Stimulated activated naive CD8-positive, alpha-beta T cell treated with anti-CD3 and anti-CD28 coated beads, Interleukin-15, Interleukin-2, amounts not matched to agents 100 ng/mL and 50 ng/mL, for 24 hours (primary cell): ENCODE measurements around the gene TDRKH.
A peak's percentile ranks its signal among the peaks of the same experiment; 100 is the strongest.

Experiments used
- H3K27ac Mint-ChIP-seq: one replicate; pipeline ENCODE4 v1.8.0; 2021; ENCODE audit warnings: mild to moderate bottlenecking, mixed read lengths
- H3K27me3 Mint-ChIP-seq: one replicate; pipeline ENCODE4 v1.8.0; 2021; ENCODE audit warnings: mixed read lengths
- H3K36me3 Mint-ChIP-seq: one replicate; pipeline ENCODE4 v1.8.0; 2021; ENCODE audit warnings: low read depth, mixed read lengths
- H3K4me1 Mint-ChIP-seq: one replicate; pipeline ENCODE4 v1.8.0; 2021; ENCODE audit warnings: low read depth, mixed read lengths
- H3K4me3 Mint-ChIP-seq: one replicate; pipeline ENCODE4 v1.8.0; 2021; ENCODE audit warnings: mild to moderate bottlenecking, mixed read lengths
- H3K9me3 Mint-ChIP-seq: one replicate; pipeline ENCODE4 v1.8.0; 2021; ENCODE audit warnings: mixed read lengths

The TDRKH gene

GRCh38 chr1:151790071-151790939, at the start of gene TDRKH:
Gene TDRKH (minus strand): TSS chr1:151790500. CDS start chr1:151783022, 7,478 bp downstream.
- H3K36me3 Mint-ChIP-seq: no peaks in the 10 kb centered on the region
- peak within 1 kb of the TSS; percentile 90 for H3K27ac Mint-ChIP-seq
- H3K4me1 Mint-ChIP-seq: peaks cover 26% of the 10 kb centered on the region
- no peaks in the 10 kb centered on the region for H3K27me3 Mint-ChIP-seq
- H3K4me3 Mint-ChIP-seq: peak within 1 kb of the TSS; percentile 96
- H3K9me3 Mint-ChIP-seq: no peaks in the 10 kb centered on the region

- peaks cover 20% of the 10 kb centered on the region for H3K36me3 Mint-ChIP-seq
- H3K4me3 Mint-ChIP-seq: peak within 1 kb of the TSS; percentile 85
- no peaks in the 10 kb centered on the region for H3K9me3 Mint-ChIP-seq
- H3K4me1 Mint-ChIP-seq: peaks cover 50% of the 10 kb centered on the region
- H3K27me3 Mint-ChIP-seq: no peaks in the 10 kb centered on the region
- peak within 1 kb of the TSS; percentile 82 for H3K27ac Mint-ChIP-seq
These were observed 49.4 kb upstream of the TDRKH start, which contains the start of gene C2CD4D for GRCh38 chr1:151839457-151840403. Gene C2CD4D (minus strand): TSS chr1:151839820. CDS start chr1:151838989, 831 bp downstream.

- no peaks in the 10 kb centered on the region for H3K9me3 Mint-ChIP-seq
- no peaks in the 10 kb centered on the region for H3K27me3 Mint-ChIP-seq
- peaks cover 57% of the 10 kb centered on the region for H3K4me1 Mint-ChIP-seq
- peak overlapping the region; percentile 82 for H3K27ac Mint-ChIP-seq
- peaks cover 14% of the 10 kb centered on the region for H3K36me3 Mint-ChIP-seq
- peak overlapping the region; percentile 85 for H3K4me3 Mint-ChIP-seq
These were observed 48.7 kb upstream of the TDRKH start for GRCh38 chr1:151839082-151839412.

DNA sequence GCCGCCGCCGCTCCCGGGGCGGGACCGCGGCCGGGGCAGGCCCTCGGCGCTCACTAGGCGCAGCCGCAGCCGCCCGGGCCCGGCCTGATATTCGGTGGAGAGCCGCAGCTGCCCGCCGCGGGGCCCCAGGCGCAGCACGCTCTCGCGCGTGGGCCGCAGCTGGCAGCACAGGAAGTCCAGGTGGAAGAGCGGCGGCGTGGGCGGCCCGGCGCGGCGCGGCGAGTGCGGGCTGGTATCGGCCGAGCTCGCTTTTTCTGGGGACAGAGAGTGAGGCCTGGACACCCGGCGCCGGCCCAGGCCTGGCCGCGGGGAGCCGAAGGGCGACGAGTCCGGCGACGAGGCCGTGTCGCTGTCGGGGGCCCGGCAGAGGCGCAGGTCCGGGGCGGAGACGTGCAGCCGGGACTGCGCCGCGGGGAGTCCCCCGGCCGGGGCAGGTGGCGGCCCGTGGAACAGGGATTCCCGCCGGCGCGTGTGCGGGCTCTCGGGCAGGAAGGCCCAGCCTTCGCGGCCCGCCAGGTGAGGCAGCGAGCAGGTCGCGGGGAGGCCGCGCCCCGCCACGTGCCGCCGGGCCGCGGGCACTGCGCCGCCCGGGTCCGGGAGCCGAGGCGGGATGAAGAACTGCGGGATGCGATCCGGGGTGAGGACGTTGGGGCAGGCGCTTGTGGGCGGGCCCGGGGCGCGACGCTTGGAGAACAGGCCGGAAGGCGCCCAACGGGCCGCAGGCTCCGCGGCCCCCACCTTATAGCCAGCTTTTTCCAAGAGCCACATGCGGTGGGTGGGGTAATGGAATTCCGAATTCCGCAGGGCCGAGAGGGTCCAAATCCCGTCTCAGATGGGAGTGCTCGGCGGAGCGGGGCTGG, 48.2 kb upstream of the TDRKH start:
- Mint-ChIP-seq H3K36me3 (peaks cover 11% of the 10 kb centered on the region), H3K27me3 (no peaks in the 10 kb centered on the region), H3K4me1 (peaks cover 63% of the 10 kb centered on the region), H3K9me3 (no peaks in the 10 kb centered on the region), H3K27ac (peak overlapping the region; percentile 82), H3K4me3 (peak overlapping the region; percentile 85)

GRCh38 chr1:151837884-151838221, 47.6 kb upstream of the TDRKH start:
- Mint-ChIP-seq H3K27ac (peak overlapping the region; percentile 90), H3K27me3 (no peaks in the 10 kb centered on the region), H3K9me3 (no peaks in the 10 kb centered on the region), H3K4me1 (peaks cover 68% of the 10 kb centered on the region), H3K4me3 (peak overlapping the region; percentile 88), H3K36me3 (peaks cover 5% of the 10 kb centered on the region)

DNA sequence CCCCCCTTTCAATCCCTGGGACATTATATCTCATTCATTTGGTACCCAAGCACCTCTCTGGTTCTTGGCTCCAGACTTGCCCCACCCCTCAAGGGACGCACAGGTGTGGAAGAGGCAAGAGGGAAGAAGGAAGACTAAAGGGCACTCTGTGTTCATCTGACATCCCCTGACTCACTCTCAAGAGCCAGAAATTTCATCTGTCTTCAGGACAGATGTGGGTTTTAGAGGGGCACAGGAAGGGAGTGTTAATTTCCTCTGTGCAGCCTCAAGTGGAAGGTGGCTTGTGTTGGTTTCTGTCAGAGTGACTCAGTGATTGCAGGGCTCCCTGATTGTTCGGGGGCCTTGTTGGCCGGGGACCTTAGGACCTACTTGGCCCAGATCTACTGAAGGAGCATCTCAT, 46.9 kb upstream of the TDRKH start:
- peak overlapping the region; percentile 88 for H3K4me3 Mint-ChIP-seq
- no peaks in the 10 kb centered on the region for H3K9me3 Mint-ChIP-seq
- H3K4me1 Mint-ChIP-seq: peaks cover 73% of the 10 kb centered on the region
- peaks cover 3% of the 10 kb centered on the region for H3K36me3 Mint-ChIP-seq
- H3K27me3 Mint-ChIP-seq: no peaks in the 10 kb centered on the region
- H3K27ac Mint-ChIP-seq: peak overlapping the region; percentile 90

- no peaks in the 10 kb centered on the region for H3K27me3 Mint-ChIP-seq
- H3K27ac Mint-ChIP-seq: no peak overlapping the region
- H3K4me3 Mint-ChIP-seq: no peak overlapping the region
- no peaks in the 10 kb centered on the region for H3K9me3 Mint-ChIP-seq
- peaks cover 80% of the 10 kb centered on the region for H3K4me1 Mint-ChIP-seq
- H3K36me3 Mint-ChIP-seq: no peaks in the 10 kb centered on the region
These were observed 45.3 kb upstream of the TDRKH start for GRCh38 chr1:151835596-151835995.

DNA sequence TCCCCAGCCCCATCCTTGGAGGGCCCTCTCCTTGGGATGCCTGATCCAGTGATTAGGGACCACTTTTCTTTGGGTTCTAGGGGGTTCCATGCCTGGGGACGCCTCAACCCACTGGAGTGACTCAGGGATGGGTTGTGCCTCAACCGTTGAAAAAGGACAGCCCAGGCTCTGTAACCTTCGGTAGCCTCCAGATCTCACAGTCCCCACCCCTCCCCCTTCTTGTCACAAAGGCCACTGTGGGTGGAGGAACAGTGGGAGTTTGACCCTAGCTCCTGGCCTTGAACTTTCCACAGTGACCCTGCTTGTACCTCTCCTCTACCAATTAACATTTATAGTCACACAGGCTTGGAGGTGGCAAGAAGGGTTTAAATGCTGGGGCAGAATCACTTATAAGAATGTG, 43.9 kb upstream of the TDRKH start:
- H3K27me3 Mint-ChIP-seq: no peaks in the 10 kb centered on the region
- no peaks in the 10 kb centered on the region for H3K9me3 Mint-ChIP-seq
- no peaks in the 10 kb centered on the region for H3K36me3 Mint-ChIP-seq
- H3K4me3 Mint-ChIP-seq: no peak overlapping the region
- no peak overlapping the region for H3K27ac Mint-ChIP-seq
- H3K4me1 Mint-ChIP-seq: peaks cover 81% of the 10 kb centered on the region

DNA sequence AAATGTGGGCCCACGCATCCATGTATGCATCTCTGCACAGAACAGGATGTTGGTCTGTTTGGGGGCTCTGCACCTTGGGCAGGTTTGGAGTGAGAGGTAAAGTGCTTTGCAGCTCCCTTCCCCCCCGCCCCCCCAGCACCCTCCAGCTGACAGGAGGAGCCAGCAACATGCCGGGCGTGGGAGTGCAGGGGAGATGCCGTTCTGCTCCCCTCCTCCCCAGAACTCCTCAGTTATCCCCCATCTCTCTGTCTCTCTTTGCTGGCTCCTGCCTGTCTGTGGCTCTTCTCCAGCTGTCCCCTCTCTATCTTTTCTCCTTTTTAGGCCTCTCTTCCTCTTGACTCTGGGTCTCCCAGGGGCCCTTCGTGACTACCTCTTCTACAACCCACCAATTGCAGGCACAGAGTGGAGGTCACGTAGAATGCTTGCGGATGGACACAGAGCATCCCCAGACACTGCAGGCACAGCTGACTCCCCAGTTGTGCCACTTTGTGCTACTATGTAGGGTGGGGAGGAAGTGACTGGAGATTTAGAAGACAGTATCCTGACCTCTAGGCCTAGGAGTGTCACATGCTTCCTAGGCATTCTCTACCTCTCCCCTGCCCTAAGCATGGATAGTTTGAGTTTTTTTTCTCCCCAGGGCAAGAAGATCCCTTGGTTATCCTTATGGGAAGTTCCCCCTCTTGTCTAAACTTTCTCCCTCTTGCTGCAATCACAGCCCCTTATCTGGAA, 43.0 kb upstream of the TDRKH start:
- Mint-ChIP-seq H3K4me1 (peaks cover 86% of the 10 kb centered on the region), H3K36me3 (no peaks in the 10 kb centered on the region), H3K27me3 (no peaks in the 10 kb centered on the region), H3K9me3 (no peaks in the 10 kb centered on the region), H3K27ac (no peak overlapping the region), H3K4me3 (no peak overlapping the region)

DNA sequence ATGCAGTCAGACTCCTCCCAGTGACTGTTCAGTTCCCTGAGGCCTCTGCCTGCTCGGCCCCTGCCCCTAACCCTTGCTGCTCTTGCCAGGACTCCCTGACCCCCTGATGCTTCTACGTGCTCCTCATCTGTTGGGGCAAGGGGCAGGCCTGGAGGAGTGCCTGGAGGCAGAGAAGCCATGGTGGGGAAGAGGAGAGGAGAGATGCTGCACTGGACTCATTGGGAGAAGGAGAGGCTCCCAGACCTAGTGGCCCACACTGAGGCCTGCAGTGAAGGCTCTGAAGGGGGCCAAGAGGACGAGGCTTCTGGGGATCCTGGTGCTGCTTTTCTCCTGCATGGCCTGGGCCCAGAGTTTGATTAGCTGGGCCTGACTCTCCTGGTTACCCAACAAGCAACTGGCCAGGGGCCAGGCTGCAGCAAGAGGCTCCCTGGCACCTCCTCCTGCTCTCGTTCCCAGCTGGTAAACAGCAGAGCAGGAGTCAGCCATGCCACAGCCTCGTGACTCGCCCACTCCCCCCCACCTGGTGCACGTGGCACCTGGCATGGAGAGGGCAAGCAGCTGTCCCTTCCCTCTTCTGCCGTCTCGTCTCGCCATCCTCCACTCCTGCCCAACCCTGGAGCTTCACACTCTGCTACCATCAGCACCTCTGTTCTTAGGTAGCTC, 42.1 kb upstream of the TDRKH start:
- H3K27me3 Mint-ChIP-seq: no peaks in the 10 kb centered on the region
- H3K4me3 Mint-ChIP-seq: no peak overlapping the region
- no peaks in the 10 kb centered on the region for H3K36me3 Mint-ChIP-seq
- H3K4me1 Mint-ChIP-seq: peaks cover 90% of the 10 kb centered on the region
- no peaks in the 10 kb centered on the region for H3K9me3 Mint-ChIP-seq
- no peak overlapping the region for H3K27ac Mint-ChIP-seq

GRCh38 chr1:151831605-151832004, 41.3 kb upstream of the TDRKH start, which contains the start of gene RORC:
Gene RORC (minus strand): TSS chr1:151831802. CDS start chr1:151831764, 38 bp downstream.
- Mint-ChIP-seq H3K9me3 (no peaks in the 10 kb centered on the region), H3K4me3 (peak within 1 kb of the TSS; percentile 17), H3K27ac (no peak within 1 kb of the TSS), H3K4me1 (peaks cover 90% of the 10 kb centered on the region), H3K27me3 (no peaks in the 10 kb centered on the region), H3K36me3 (no peaks in the 10 kb centered on the region)

DNA sequence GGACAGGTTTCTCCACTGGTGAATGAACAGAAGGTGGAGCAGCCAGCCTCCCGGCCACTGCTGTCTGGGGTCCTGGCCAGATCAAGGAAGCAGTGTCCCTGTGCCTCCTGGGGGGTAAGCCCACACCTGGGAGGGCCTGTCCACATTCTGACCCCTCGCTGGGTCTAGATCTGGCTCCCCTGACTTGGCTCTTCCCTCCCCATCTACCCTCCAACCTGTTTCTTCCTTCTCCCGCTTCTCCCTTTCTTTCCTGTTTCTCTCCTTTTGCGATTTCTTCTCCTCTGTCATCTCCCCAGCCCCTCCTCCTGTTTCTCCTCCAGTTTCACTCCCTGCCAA, 40.9 kb upstream of the TDRKH start:
- H3K36me3 Mint-ChIP-seq: no peaks in the 10 kb centered on the region
- H3K27ac Mint-ChIP-seq: no peak overlapping the region
- no peak overlapping the region for H3K4me3 Mint-ChIP-seq
- no peaks in the 10 kb centered on the region for H3K27me3 Mint-ChIP-seq
- no peaks in the 10 kb centered on the region for H3K9me3 Mint-ChIP-seq
- peaks cover 90% of the 10 kb centered on the region for H3K4me1 Mint-ChIP-seq

DNA sequence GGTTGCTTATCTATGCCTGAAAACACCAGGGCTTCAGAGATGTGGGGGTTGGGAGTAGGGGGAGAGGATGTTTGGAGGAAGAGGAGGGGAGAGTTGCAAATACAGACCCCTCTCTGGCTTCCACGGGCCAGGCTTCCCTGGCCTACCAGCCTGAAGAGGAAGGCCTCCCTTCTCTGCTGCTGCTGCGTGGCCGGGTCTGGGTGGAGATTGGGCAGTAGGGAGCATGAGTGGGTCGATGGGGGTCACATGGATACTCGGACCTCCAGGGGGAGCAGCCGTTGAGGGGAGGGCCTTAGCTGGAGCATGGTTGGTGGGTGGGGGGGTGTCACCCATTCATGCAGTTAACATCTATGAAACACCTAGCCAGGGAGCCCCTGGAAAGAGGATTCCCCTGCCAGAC, 39.8 kb upstream of the TDRKH start:
- Mint-ChIP-seq H3K4me1 (peaks cover 93% of the 10 kb centered on the region), H3K27ac (no peak overlapping the region), H3K27me3 (no peaks in the 10 kb centered on the region), H3K4me3 (peak overlapping the region; percentile 38), H3K9me3 (no peaks in the 10 kb centered on the region), H3K36me3 (no peaks in the 10 kb centered on the region)
